Measurements from ENCODE around the gene SUFU.

GRCh38 chr10:102499356-102499755 lies 4.4 kb upstream of the SUFU start:
- TF ChIP-seq, protein P1, sequence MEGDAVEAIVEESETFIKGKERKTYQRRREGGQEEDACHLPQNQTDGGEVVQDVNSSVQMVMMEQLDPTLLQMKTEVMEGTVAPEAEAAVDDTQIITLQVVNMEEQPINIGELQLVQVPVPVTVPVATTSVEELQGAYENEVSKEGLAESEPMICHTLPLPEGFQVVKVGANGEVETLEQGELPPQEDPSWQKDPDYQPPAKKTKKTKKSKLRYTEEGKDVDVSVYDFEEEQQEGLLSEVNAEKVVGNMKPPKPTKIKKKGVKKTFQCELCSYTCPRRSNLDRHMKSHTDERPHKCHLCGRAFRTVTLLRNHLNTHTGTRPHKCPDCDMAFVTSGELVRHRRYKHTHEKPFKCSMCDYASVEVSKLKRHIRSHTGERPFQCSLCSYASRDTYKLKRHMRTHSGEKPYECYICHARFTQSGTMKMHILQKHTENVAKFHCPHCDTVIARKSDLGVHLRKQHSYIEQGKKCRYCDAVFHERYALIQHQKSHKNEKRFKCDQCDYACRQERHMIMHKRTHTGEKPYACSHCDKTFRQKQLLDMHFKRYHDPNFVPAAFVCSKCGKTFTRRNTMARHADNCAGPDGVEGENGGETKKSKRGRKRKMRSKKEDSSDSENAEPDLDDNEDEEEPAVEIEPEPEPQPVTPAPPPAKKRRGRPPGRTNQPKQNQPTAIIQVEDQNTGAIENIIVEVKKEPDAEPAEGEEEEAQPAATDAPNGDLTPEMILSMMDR (IDR thresholded peaks at IDR 0.05) = no peak
- TF ChIP-seq EZH2 (IDR thresholded peaks at IDR 0.05) (no peak), EZH2phosphoT487 (IDR thresholded peaks at IDR 0.05) (no peak)
